Esophagus (tissue), 2 donors: Measurements from ENCODE around the gene MACROD2. TPM values are rescaled to one million over a fixed set of nuclear protein-coding genes. Genes with fewer than 3 reads are reported as not detected.

Source experiments
- H3K27ac ChIP-seq, 2 donors: one replicate each; pipeline ENCODE4 v1.5.1; 2013; ENCODE audit warnings: low read depth in 2 of 2, mild to moderate bottlenecking in 2 of 2, inconsistent platforms in 1 of 2, low read length in 1 of 2, moderate library complexity in 1 of 2
- H3K27me3 ChIP-seq, 2 donors: one replicate each; pipeline ENCODE4 v1.6.1; 2013; ENCODE audit warnings: low read length in 2 of 2, control low read depth in 1 of 2, mild to moderate bottlenecking in 1 of 2; ENCODE audit not compliant: insufficient read depth in 2 of 2, control insufficient read depth in 1 of 2
- H3K36me3 ChIP-seq, 2 donors: one replicate each; pipeline ENCODE4 v1.6.1; 2013; ENCODE audit warnings: low read length in 1 of 2; ENCODE audit not compliant: control insufficient read depth in 2 of 2, insufficient read depth in 2 of 2
- H3K4me1 ChIP-seq, 2 donors: one replicate each; pipeline ENCODE4 v1.6.1; 2013; ENCODE audit warnings: low read length in 1 of 2; ENCODE audit not compliant: control insufficient read depth in 2 of 2, insufficient read depth in 2 of 2
- H3K4me3 ChIP-seq, 2 donors: one replicate each; pipeline ENCODE4 v1.5.1; 2013; ENCODE audit warnings: low read length in 2 of 2, mild to moderate bottlenecking in 2 of 2, low read depth in 1 of 2, moderate library complexity in 1 of 2
- H3K9me3 ChIP-seq, 2 donors: one replicate each; pipeline ENCODE4 v1.6.1; 2013; ENCODE audit warnings: mild to moderate bottlenecking in 2 of 2, low read depth in 1 of 2, low read length in 1 of 2, moderate library complexity in 1 of 2; ENCODE audit not compliant: control insufficient read depth in 2 of 2, insufficient read depth in 1 of 2
- WGBS, 2 donors: extraction: QIAGEN DNeasy Blood & Tissue Kit; methylation state at CpG; one replicate each; pipeline ENCODE4 v1.1.7; 2013; 5-methylcytosine and 5-hydroxymethylcytosine counted together
- polyA plus RNA-seq, 2 donors: library from polyadenylated mRNA; stranded (reverse); fragments of 200-250 nt; gene quantifications; one replicate each; pipeline ENCODE4 v1.2.3, GENCODE V29; 2013
- donor health status: healthy with polysubstance abuse.
- donor health status: Bipolar disorder and iron deficiency.

Gene MACROD2
- polyA plus RNA-seq, 2 donors, result 0.64 to 1.9 TPM

GRCh38 chr20:15220009-15220656 is 1224.8 kb downstream of the MACROD2 start:
- H3K4me1 ChIP-seq, result no peaks in the 10 kb centered on the region
- no peaks in the 10 kb centered on the region for H3K27me3 ChIP-seq
- no peaks in the 10 kb centered on the region for H3K9me3 ChIP-seq
- H3K4me3 ChIP-seq, result no peak overlapping the region
- H3K36me3 ChIP-seq, result no peaks in the 10 kb centered on the region
- H3K27ac ChIP-seq, result no peak overlapping the region
- 55 to 56% methylated on average over 6 of the region's 6 CpGs for WGBS, 2 donors

GRCh38 chr20:15220778-15221565 is 1225.7 kb downstream of the MACROD2 start:
- no peak overlapping the region for H3K27ac ChIP-seq
- no peaks in the 10 kb centered on the region for H3K9me3 ChIP-seq
- no peaks in the 10 kb centered on the region for H3K4me1 ChIP-seq
- H3K27me3 ChIP-seq, result no peaks in the 10 kb centered on the region
- no peaks in the 10 kb centered on the region for H3K36me3 ChIP-seq
- no peak overlapping the region for H3K4me3 ChIP-seq
- 55 to 68% methylated on average over 6 of the region's 6 CpGs for WGBS, 2 donors

GRCh38 chr20:15222502-15223330 is 1227.4 kb downstream of the MACROD2 start:
- Histone ChIP-seq H3K9me3 (no peaks in the 10 kb centered on the region), H3K4me3 (no peak overlapping the region), H3K27ac (no peak overlapping the region), H3K27me3 (no peaks in the 10 kb centered on the region), H3K4me1 (no peaks in the 10 kb centered on the region), H3K36me3 (no peaks in the 10 kb centered on the region)
- 83 to 89% methylated on average over 5 of the region's 5 CpGs for WGBS, 2 donors

GRCh38 chr20:15224199-15224598 is 1228.9 kb downstream of the MACROD2 start:
- Histone ChIP-seq H3K4me1 (no peaks in the 10 kb centered on the region), H3K27me3 (no peaks in the 10 kb centered on the region), H3K9me3 (no peaks in the 10 kb centered on the region), H3K36me3 (no peaks in the 10 kb centered on the region), H3K4me3 (no peak overlapping the region), H3K27ac (no peak overlapping the region)
- WGBS, 2 donors, result 82 to 85% methylated on average over 2 of the region's 2 CpGs

GRCh38 chr20:15227102-15227501 is 1231.8 kb downstream of the MACROD2 start:
- Histone ChIP-seq H3K4me1 (no peaks in the 10 kb centered on the region), H3K9me3 (no peaks in the 10 kb centered on the region), H3K36me3 (no peaks in the 10 kb centered on the region), H3K4me3 (no peak overlapping the region), H3K27me3 (no peaks in the 10 kb centered on the region), H3K27ac (no peak overlapping the region)
- WGBS, 2 donors, result 81 to 90% methylated on average over 3 of the region's 3 CpGs

- Histone ChIP-seq H3K4me3 (no peak overlapping the region), H3K4me1 (no peaks in the 10 kb centered on the region), H3K27ac (no peak overlapping the region), H3K27me3 (no peaks in the 10 kb centered on the region), H3K36me3 (no peaks in the 10 kb centered on the region), H3K9me3 (no peaks in the 10 kb centered on the region)
- WGBS, 2 donors, result 42 to 60% methylated on average over 1 of the region's 1 CpG
Observed at GRCh38 chr20:15232243-15232642, 1236.9 kb downstream of the MACROD2 start.

- 85 to 87% methylated on average over 2 of the region's 2 CpGs for WGBS, 2 donors
- Histone ChIP-seq H3K27ac (no peak overlapping the region), H3K27me3 (no peaks in the 10 kb centered on the region), H3K4me3 (no peak overlapping the region), H3K4me1 (no peaks in the 10 kb centered on the region), H3K36me3 (no peaks in the 10 kb centered on the region), H3K9me3 (no peaks in the 10 kb centered on the region)
Observed at GRCh38 chr20:15235471-15236198, 1240.3 kb downstream of the MACROD2 start.

GRCh38 chr20:15236812-15237211 is 1241.5 kb downstream of the MACROD2 start:
- H3K27ac ChIP-seq, result no peak overlapping the region
- H3K27me3 ChIP-seq, result no peaks in the 10 kb centered on the region
- no peak overlapping the region for H3K4me3 ChIP-seq
- H3K36me3 ChIP-seq, result no peaks in the 10 kb centered on the region
- WGBS, 2 donors, result 18 to 21% methylated on average over 1 of the region's 1 CpG
- H3K4me1 ChIP-seq, result no peaks in the 10 kb centered on the region
- no peaks in the 10 kb centered on the region for H3K9me3 ChIP-seq

- WGBS, 2 donors, result 90 to 91% methylated on average over 3 of the region's 3 CpGs
- no peaks in the 10 kb centered on the region for H3K9me3 ChIP-seq
- H3K27me3 ChIP-seq, result no peaks in the 10 kb centered on the region
- no peak overlapping the region for H3K4me3 ChIP-seq
- no peaks in the 10 kb centered on the region for H3K36me3 ChIP-seq
- no peak overlapping the region for H3K27ac ChIP-seq
- no peaks in the 10 kb centered on the region for H3K4me1 ChIP-seq
Observed at GRCh38 chr20:15239542-15240206, 1244.4 kb downstream of the MACROD2 start.
